AG04450 (cell line): ENCODE measurements around the gene TNKS1BP1. TPM values are rescaled to one million over a fixed set of nuclear protein-coding genes. Genes with fewer than 3 reads are reported as not detected.
"Not testable (repeated sequence)": the region's sequence is repeated elsewhere in the genome, so short reads cannot be mapped to it uniquely, and the experiment has no call there.

Experiments
- CTCF ChIA-PET: fragments of 300-600, 350-600 bp; formaldehyde crosslinking; extraction: SDS; loops from one replicate; lab custom pipeline; 2022; ENCODE audit warnings: antibody characterized with exemption, inconsistent platforms; lab: Charles Lee
- POLR2A ChIA-PET: fragments of 350-600 bp; formaldehyde crosslinking; extraction: SDS; loops from one replicate; lab custom pipeline; 2021; ENCODE audit warnings: antibody characterized with exemption, inconsistent platforms; lab: Yijun Ruan, JAX
- DNase-seq: peaks from one replicate; pipeline ENCODE4 v3.0.0-alpha.2; 2011; ENCODE audit warnings: low read depth, low spot score
- H3K27ac ChIP-seq: one replicate; pipeline ENCODE4 v1.5.1; 2012; ENCODE audit warnings: low read depth, low read length, control low read depth
- H3K27me3 ChIP-seq: one replicate; pipeline ENCODE4 v1.6.0; 2012; ENCODE audit warnings: low read length; ENCODE audit not compliant: control insufficient read depth, insufficient read depth
- H3K4me3 ChIP-seq: 2 replicates; pipeline ENCODE4 v1.5.1; 2011; ENCODE audit warnings: mild to moderate bottlenecking, low read depth, low read length, control low read depth
- H3K9me3 ChIP-seq: 2 replicates; pipeline ENCODE4 v1.5.1; 2012; ENCODE audit warnings: low read length; ENCODE audit not compliant: control insufficient read depth, insufficient read depth
- polyA plus RNA-seq: library from polyadenylated mRNA; depleted of rRNA; stranded (reverse); fragments of >200 nt; gene quantifications from 2 replicates; pipeline ENCODE4 v1.2.3, GENCODE V29; 2011
- TF ChIP-seq, protein P1 (sequence below): IDR thresholded peaks from 2 replicates; pipeline ENCODE4 v1.5.1; 2011; ENCODE audit warnings: low read depth, low read length, control low read depth, inconsistent platforms

Gene TNKS1BP1
- polyA plus RNA-seq, 1 experiment: 59.4 TPM

DNA sequence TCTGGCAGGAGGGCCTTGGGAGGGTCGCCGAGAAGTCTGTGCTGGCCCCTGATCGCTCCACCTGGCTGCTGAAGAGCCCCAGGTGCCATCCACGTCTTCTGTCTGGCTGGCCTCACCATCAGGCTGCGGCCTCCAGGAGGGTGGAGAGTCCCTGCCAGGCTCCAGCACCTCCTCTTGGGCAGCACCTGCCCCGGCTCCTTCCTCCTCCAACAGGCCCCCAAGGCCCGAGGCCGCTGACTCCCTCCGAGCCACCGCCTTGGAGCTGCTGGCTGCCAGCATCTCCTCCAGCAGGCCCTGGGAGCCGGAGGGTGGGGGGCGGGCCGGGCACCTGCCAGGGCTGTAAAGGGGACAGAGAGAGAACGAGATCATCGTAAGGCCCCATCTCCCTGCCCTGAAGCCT is 22.3 kb downstream of the TNKS1BP1 start:
- POLR2A ChIA-PET: interaction anchor here (1.2 kb wide), 1 partner anchor 8 kb away, joined by 5 read pairs; no protein-coding TSS in a partner anchor
- CTCF ChIA-PET: no interaction called here
- no peak for DNase-seq
- Histone ChIP-seq H3K27me3 (no peaks in the 10 kb centered on the region), H3K27ac (no peak overlapping the region), H3K9me3 (peaks cover 16% of the 10 kb centered on the region), H3K4me3 (no peak overlapping the region)
- TF ChIP-seq, protein P1, sequence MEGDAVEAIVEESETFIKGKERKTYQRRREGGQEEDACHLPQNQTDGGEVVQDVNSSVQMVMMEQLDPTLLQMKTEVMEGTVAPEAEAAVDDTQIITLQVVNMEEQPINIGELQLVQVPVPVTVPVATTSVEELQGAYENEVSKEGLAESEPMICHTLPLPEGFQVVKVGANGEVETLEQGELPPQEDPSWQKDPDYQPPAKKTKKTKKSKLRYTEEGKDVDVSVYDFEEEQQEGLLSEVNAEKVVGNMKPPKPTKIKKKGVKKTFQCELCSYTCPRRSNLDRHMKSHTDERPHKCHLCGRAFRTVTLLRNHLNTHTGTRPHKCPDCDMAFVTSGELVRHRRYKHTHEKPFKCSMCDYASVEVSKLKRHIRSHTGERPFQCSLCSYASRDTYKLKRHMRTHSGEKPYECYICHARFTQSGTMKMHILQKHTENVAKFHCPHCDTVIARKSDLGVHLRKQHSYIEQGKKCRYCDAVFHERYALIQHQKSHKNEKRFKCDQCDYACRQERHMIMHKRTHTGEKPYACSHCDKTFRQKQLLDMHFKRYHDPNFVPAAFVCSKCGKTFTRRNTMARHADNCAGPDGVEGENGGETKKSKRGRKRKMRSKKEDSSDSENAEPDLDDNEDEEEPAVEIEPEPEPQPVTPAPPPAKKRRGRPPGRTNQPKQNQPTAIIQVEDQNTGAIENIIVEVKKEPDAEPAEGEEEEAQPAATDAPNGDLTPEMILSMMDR: no peak

DNA sequence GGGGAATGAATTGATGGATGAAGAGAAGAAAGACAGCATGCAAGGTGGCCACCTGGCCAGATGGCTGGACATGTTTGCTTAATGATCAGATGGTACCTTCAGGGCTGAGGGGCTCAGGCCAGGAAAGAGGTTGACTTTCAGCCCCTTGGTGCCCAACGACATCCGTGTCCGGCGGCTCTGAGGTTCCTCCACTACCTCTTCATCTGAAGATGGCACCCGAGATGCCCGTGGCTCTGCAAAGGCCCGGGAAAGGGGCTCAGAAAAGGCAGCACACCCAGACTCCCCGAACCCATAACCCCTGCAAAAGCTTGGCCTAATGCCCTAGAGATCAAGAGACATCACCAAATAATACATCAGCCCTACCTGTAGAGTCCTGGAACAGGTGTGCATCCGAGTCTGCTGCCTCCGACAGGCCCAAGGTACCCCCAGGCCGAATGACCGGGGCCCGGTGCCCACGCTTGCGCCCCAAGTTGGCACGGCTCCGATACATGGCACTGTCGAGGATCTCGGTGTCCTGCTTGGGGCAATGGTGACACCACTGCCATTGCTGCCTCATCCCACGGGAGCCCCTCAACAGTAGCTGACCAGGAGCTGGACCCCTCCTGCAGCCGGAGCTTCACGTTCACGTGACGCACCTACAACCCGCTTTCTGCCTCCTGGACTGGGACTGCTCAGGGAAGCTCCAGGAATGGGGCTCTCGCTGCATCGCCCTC is 22.9 kb downstream of the TNKS1BP1 start:
- no peak for DNase-seq
- Histone ChIP-seq H3K27ac (no peak overlapping the region), H3K9me3 (peaks cover 16% of the 10 kb centered on the region), H3K27me3 (no peaks in the 10 kb centered on the region), H3K4me3 (no peak overlapping the region)
- CTCF ChIA-PET: no interaction called here
- POLR2A ChIA-PET: interaction anchor here (0.5 kb wide), 1 partner anchor 20 kb away, joined by 7 read pairs; no protein-coding TSS in a partner anchor
- TF ChIP-seq, protein P1: no peak

DNA sequence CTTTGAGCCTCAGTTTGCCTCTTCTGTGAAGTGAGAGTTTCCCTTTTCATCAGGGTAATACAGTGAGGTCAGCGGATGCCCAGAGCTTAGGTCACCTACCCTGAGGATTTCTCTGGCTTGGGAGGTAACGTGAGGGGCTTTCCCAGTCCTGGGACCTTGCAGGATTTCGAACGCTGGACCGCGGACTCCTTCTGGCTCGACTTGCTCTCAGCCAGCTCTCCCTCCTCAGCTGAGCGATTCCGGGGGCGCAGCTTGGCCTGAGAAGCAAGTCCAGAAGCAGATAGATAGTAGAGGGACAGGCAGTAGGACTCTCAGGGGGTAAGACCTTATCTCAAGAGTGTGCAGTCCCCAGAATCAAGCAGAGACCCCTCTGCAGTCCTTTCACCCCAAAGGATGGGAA is 24.0 kb downstream of the TNKS1BP1 start:
- ChIA-PET CTCF (no interaction called here), POLR2A (interaction anchor here (0.5 kb wide), 1 partner anchor 21 kb away, joined by 7 read pairs; no protein-coding TSS in a partner anchor)
- TF ChIP-seq, protein P1: no peak
- no peak overlapping the region for H3K4me3 ChIP-seq
- H3K27me3 ChIP-seq: no peaks in the 10 kb centered on the region
- peaks cover 16% of the 10 kb centered on the region for H3K9me3 ChIP-seq
- DNase-seq: no peak
- no peak overlapping the region for H3K27ac ChIP-seq

DNA sequence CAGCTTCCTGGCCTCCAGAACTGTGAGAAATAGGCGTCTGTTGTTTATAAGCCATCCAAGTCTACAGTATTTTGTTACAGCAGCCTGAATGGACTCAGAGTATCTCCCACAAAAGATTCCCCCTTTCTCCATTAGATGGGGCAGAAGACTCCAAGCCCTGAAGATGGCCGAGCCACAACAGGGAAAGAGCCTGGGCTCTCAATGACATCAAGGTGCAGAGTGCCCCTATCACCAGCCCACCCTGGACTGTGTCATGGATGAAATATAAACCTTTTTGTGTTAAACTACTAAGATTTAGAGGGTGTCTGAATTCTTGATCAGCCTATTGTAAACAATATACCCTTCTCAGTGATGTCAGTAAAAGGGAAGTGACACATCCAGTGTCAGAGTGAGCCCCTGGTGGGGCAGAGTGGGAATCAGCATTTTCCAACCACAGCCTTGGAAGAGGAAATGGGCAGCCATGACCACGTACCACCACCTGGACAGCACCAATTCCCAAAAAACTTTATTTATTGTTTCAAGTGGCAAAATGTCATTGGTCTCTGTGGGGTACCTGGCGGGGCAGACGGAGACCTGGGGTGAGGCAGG is 25.5 kb downstream of the TNKS1BP1 start:
- POLR2A ChIA-PET: no interaction called here
- H3K27me3 ChIP-seq: no peaks in the 10 kb centered on the region
- DNase-seq: no peak
- peaks cover 16% of the 10 kb centered on the region for H3K9me3 ChIP-seq
- TF ChIP-seq, protein P1: no peak
- H3K4me3 ChIP-seq: no peak overlapping the region
- CTCF ChIA-PET: no interaction called here
- H3K27ac ChIP-seq: no peak overlapping the region

DNA sequence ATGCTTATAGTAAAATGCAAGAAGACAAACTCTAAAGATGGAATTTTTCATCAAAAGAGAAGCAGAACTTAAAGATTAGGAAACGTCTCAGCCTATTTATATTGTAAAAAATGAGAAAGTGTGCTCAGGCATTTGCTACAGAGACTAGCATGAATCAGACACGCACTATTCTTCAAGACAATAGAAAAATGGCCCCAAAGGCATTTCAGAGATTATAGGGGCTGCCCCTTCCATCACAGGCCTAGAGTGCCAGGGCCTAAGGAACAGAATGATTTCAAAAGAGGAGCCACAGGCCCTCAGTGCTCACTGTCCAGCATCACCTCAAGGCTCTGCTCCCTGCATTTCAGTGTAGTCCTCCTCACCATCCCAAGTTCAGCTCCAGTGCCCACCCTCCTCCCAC is 27.5 kb downstream of the TNKS1BP1 start:
- Histone ChIP-seq H3K27me3 (no peaks in the 10 kb centered on the region), H3K27ac (no peak overlapping the region), H3K9me3 (peaks cover 16% of the 10 kb centered on the region), H3K4me3 (no peak overlapping the region)
- TF ChIP-seq, protein P1: no peak
- DNase-seq: no peak
- ChIA-PET CTCF (no interaction called here), POLR2A (no interaction called here)

DNA sequence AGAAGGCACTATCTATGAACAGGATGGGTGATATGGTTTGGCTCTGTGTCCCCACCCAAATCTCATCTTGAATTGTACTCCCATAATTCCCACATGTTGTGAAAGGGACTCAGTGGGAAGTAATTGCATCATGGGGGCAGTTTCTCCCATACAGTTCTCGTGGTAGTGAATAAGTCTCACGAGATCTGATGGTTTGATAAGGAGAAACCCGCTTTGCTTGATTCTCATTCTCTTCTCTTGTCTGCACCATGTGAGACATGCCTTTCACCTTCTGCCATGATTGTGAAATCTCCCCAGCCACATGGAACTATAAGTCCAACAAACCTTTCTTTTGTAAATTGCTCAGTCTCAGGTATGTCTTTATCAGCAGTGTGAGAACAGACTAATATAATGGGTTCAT is 28.5 kb downstream of the TNKS1BP1 start:
- CTCF ChIA-PET, H3K27ac ChIP-seq, H3K27me3 ChIP-seq, H3K4me3 ChIP-seq, DNase-seq: not testable (repeated sequence)
- POLR2A ChIA-PET: interaction anchor here (1.2 kb wide), 1 partner anchor 12 kb away, joined by 3 read pairs; no protein-coding TSS in a partner anchor
- H3K9me3 ChIP-seq: peaks cover 16% of the 10 kb centered on the region
